Ascending aorta (tissue), 2 donors: ENCODE measurements around the gene RPL10. TPM values are rescaled to one million over a fixed set of nuclear protein-coding genes. Genes with fewer than 3 reads are reported as not detected.

Experiments
- DNase-seq, 2 donors: peaks; one replicate each; pipeline ENCODE4 v3.0.0-alpha.2; 2019; ENCODE audit warnings: low spot score in 2 of 2
- H3K27ac ChIP-seq, 2 donors: fragments of 200-600 bp; sonication (generic); one replicate each; pipeline ENCODE4 v1.5.1; 2016 to 2017; ENCODE audit warnings: mild to moderate bottlenecking in 1 of 2
- H3K27me3 ChIP-seq: fragments of 200-600 bp; sonication (generic); one replicate; pipeline ENCODE4 v1.5.1; 2017
- H3K36me3 ChIP-seq, 2 donors: fragments of 200-600 bp; sonication (generic); one replicate each; pipeline ENCODE4 v1.5.1; 2016
- H3K4me1 ChIP-seq, 2 donors: fragments of 200-600 bp; sonication (generic); one replicate each; pipeline ENCODE4 v1.5.1; 2016 to 2017; ENCODE audit warnings: mild to moderate bottlenecking in 1 of 2
- H3K4me3 ChIP-seq, 2 donors: fragments of 200-600 bp; sonication (generic); one replicate each; pipeline ENCODE4 v1.5.1; 2016 to 2017; ENCODE audit warnings: mild to moderate bottlenecking in 1 of 2
- H3K9me3 ChIP-seq, 2 donors: fragments of 200-600 bp; sonication (generic); one replicate each; pipeline ENCODE4 v1.5.1; 2016
- CTCF ChIP-seq, 3 experiments: fragments of 200-600 bp in 2 of 3; fragments of 450-650 bp in 1 of 3; sonication (generic) in 2 of 3; IDR thresholded peaks; one replicate each; pipeline ENCODE4 v1.5.1; 2016 to 2019; ENCODE audit warnings: antibody characterized with exemption in 3 of 3, mild to moderate bottlenecking in 1 of 3, moderate library complexity in 1 of 3
- intact Hi-C: fragments of 100-400 bp; cut with DNase I; formaldehyde crosslinking; loops from one replicate; pipeline ENCODE4 v1.15.1; 2023
- total RNA-seq: library from RNA; depleted of rRNA; stranded (reverse); fragments of >200 nt; gene quantifications from one replicate; pipeline ENCODE4 v1.1.0, GENCODE V29; 2016

The RPL10 gene
- total RNA-seq, 1 donor from 2014 or later = 4,298 TPM

- no peak for DNase-seq
- intact Hi-C loops = loop anchor here (1.0 to 2.0 kb wide), 2 partner anchors 8 to 50 kb away; partner anchors contain the start of genes ATP6AP1 and UBL4A
- peaks cover 26 to 32% of the 10 kb centered on the region in 2 donors for H3K36me3 ChIP-seq
These were observed 38.3 kb downstream of the RPL10 start for GRCh38 chrX:154436374-154436982.

GRCh38 chrX:154436983-154437752 is 39.0 kb downstream of the RPL10 start, which contains the start of gene GDI1:
TSS of gene GDI1 (plus strand) at chrX:154437154. CDS start at chrX:154437255, 101 bp downstream.
- no peak for DNase-seq
- intact Hi-C loops = loop anchor here (1.0 to 2.0 kb wide), 2 partner anchors 9 to 50 kb away; partner anchors contain the start of genes ATP6AP1 and UBL4A
- Histone ChIP-seq H3K4me1 (peaks cover 3 to 8% of the 10 kb centered on the region in 2 donors), H3K36me3 (peaks cover 26 to 39% of the 10 kb centered on the region in 2 donors), H3K4me3 (peak within 1 kb of the TSS; percentile 62 to 90), H3K27me3 (no peaks in the 10 kb centered on the region), H3K9me3 (no peaks in the 10 kb centered on the region), H3K27ac (peak within 1 kb of the TSS; percentile 78 to 96)
- TF ChIP-seq CTCF (IDR thresholded peaks at IDR 0.05) = no peak

More at GRCh38 chrX:154436374-154436982, 38.3 kb downstream of the RPL10 start:
- peak overlapping the region; percentile 78 to 96 for H3K27ac ChIP-seq
- H3K27me3 ChIP-seq = no peaks in the 10 kb centered on the region
- no peaks in the 10 kb centered on the region for H3K9me3 ChIP-seq
- peak overlapping the region; percentile 62 to 90 for H3K4me3 ChIP-seq
- TF ChIP-seq CTCF (IDR thresholded peaks at IDR 0.05) = no peak
- H3K4me1 ChIP-seq = peaks cover 3 to 8% of the 10 kb centered on the region in 2 donors

- Histone ChIP-seq H3K27me3 (no peaks in the 10 kb centered on the region), H3K27ac (peak overlapping the region; percentile 78 to 96)
These were observed 40.1 kb downstream of the RPL10 start for GRCh38 chrX:154437971-154438893.

GRCh38 chrX:154439841-154440240 is 41.7 kb downstream of the RPL10 start:
- no peak for DNase-seq
- intact Hi-C loops = loop anchor here (5.0 kb wide), 2 partner anchors 33 to 37 kb away; partner anchors contain the start of genes DNASE1L1 and LAGE3
- Histone ChIP-seq H3K27me3 (no peaks in the 10 kb centered on the region), H3K4me3 (no peak overlapping the region), H3K9me3 (no peaks in the 10 kb centered on the region), H3K4me1 (peaks cover 3 to 15% of the 10 kb centered on the region in 2 donors), H3K36me3 (peaks cover 18 to 33% of the 10 kb centered on the region in 2 donors), H3K27ac (no peak overlapping the region)
- no peak for TF ChIP-seq CTCF (IDR thresholded peaks at IDR 0.05)

More at GRCh38 chrX:154437971-154438893, 40.1 kb downstream of the RPL10 start:
- H3K36me3 ChIP-seq = peaks cover 22 to 38% of the 10 kb centered on the region in 2 donors
- no peaks in the 10 kb centered on the region for H3K9me3 ChIP-seq
- peak overlapping the region; percentile 62 to 90 for H3K4me3 ChIP-seq
- peaks cover 3 to 8% of the 10 kb centered on the region in 2 donors for H3K4me1 ChIP-seq
- intact Hi-C loops = loop anchor here (2.0 kb wide), 1 partner anchor 49 kb away; the partner anchor contains the start of gene UBL4A
- no peak for DNase-seq
- TF ChIP-seq CTCF (IDR thresholded peaks at IDR 0.05) = no peak
